GM10266 (cell line): ENCODE data around the gene ATG5.

Experiments
- DNase-seq: peaks from one replicate; pipeline ENCODE4 v3.0.0; 2012; ENCODE audit errors: extremely low spot score
- CTCF ChIP-seq: IDR thresholded peaks from 2 replicates; pipeline ENCODE4 v1.5.1; 2012; ENCODE audit warnings: mild to moderate bottlenecking, low read depth; ENCODE audit not compliant: control insufficient read depth, insufficient read depth; ENCODE audit errors: missing control alignments

The ATG5 gene

GRCh38 chr6:106186172-106186571, 139.4 kb downstream of the ATG5 start:
- no peak for TF ChIP-seq CTCF
- DNase-seq, result no peak

GRCh38 chr6:106185615-106186014, 139.9 kb downstream of the ATG5 start:
- no peak for DNase-seq
- no peak for TF ChIP-seq CTCF

DNA sequence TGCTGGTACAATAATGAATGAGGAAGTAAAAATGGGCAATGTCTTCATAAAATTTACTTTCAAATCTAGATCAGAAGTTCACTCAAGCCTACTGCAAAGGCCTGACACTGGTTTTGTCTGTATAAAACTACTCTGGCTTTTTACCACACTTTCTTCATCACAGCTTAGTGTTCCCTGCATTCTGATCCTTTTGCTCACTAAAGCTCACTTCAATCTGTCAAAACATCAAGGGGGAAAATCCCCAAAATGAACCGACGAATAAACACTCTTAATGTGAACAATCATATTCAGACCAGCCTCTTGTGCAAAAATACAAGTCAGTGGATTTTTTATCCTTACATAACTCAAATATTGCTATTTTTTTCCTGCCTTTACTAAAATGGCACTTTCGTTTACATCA, 140.9 kb downstream of the ATG5 start:
- no peak for DNase-seq
- no peak for TF ChIP-seq CTCF

GRCh38 chr6:106183430-106183829, 142.1 kb downstream of the ATG5 start:
- no peak for TF ChIP-seq CTCF
- DNase-seq, result no peak

GRCh38 chr6:106182455-106182854, 143.1 kb downstream of the ATG5 start:
- DNase-seq, result peak; percentile 38
- TF ChIP-seq CTCF, result no peak

- no peak for TF ChIP-seq CTCF
These were observed 143.7 kb downstream of the ATG5 start for GRCh38 chr6:106181664-106182418.

DNA sequence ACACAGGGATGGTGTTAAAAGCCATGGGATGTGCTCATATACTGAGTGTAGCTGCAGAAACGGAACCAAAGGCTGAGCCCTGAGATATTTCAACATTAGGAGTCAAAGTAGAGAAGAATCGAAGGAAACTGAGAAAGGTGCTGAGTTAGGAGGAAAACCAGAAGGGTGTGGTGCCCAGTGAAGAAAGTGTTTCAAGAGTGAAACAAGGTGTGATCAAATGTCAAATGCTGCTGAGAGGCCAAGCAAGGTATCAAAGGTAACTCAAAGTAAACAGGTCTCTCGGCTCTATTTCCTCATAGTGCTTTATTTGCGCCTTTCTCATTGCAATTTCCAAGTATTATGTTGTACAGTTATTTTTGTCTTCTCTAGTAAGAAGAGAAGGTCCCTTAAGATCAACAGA, 145.4 kb downstream of the ATG5 start:
- DNase-seq, result no peak
- TF ChIP-seq CTCF, result no peak

More at GRCh38 chr6:106181664-106182418, 143.7 kb downstream of the ATG5 start:
- DNase-seq, result no peak
